ENCODE results near the gene CPXM1. TPM values are rescaled to one million over a fixed set of nuclear protein-coding genes. Genes with fewer than 3 reads are reported as not detected.
"Not testable (repeated sequence)": the region's sequence is repeated elsewhere in the genome, so short reads cannot be mapped to it uniquely, and the experiment has no call there.

Gene CPXM1
- total RNA-seq, 1 donor from 2014 or later = 218 TPM

DNA sequence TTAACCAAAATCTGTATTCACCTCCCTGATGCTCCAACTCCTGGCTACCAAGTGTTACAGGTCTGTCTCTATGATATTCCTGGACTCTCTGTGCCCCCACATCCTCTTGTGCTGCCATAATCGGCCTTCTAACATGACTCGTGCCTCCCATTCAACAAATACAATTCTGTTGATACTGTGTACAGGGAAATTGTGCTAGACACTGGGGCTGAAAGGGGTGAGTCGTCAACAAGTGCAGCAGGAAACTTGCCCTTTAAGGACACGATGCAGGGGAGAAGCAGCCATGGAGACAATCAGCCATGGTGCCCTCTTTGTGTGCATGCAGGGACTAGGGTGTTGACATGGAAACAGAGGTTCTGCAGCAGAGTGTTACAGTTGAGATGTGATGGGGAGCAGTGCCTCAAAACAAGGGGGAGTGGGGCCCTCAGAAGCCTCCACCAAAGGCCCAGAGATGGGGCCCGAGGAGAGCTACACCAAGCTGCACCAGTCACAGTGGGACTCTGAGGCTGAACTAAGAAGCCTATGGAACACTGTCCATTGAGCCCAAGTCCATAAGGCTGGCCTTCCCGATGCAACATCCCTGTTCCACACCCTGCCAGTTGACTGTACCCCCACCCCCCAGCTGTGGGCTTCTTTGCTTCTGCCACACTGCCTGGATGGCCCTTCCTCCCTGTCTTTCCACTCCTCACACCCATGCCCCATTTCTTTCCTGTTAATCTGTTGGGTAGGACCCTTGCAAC lies 37.0 kb upstream of the CPXM1 start:
- H3K36me3 Mint-ChIP-seq (ENCODE audit: low read depth) = peaks cover 27% of the 10 kb centered on the region
- H3K27ac Mint-ChIP-seq (ENCODE audit: unreplicated experiment) = no peak overlapping the region
- peak overlapping the region; percentile 72 for H3K4me3 Mint-ChIP-seq
- no peak for DNase-seq (ENCODE audit: low read depth, low spot score)
- H3K27me3 Mint-ChIP-seq (ENCODE audit: low read depth) = no peaks in the 10 kb centered on the region
- TF ChIP-seq, protein P1, sequence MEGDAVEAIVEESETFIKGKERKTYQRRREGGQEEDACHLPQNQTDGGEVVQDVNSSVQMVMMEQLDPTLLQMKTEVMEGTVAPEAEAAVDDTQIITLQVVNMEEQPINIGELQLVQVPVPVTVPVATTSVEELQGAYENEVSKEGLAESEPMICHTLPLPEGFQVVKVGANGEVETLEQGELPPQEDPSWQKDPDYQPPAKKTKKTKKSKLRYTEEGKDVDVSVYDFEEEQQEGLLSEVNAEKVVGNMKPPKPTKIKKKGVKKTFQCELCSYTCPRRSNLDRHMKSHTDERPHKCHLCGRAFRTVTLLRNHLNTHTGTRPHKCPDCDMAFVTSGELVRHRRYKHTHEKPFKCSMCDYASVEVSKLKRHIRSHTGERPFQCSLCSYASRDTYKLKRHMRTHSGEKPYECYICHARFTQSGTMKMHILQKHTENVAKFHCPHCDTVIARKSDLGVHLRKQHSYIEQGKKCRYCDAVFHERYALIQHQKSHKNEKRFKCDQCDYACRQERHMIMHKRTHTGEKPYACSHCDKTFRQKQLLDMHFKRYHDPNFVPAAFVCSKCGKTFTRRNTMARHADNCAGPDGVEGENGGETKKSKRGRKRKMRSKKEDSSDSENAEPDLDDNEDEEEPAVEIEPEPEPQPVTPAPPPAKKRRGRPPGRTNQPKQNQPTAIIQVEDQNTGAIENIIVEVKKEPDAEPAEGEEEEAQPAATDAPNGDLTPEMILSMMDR (conservative IDR thresholded peaks at IDR 0.05) = no peak
- peaks cover 13% of the 10 kb centered on the region for H3K4me1 Mint-ChIP-seq
- H3K9me3 Mint-ChIP-seq = no peaks in the 10 kb centered on the region

DNA sequence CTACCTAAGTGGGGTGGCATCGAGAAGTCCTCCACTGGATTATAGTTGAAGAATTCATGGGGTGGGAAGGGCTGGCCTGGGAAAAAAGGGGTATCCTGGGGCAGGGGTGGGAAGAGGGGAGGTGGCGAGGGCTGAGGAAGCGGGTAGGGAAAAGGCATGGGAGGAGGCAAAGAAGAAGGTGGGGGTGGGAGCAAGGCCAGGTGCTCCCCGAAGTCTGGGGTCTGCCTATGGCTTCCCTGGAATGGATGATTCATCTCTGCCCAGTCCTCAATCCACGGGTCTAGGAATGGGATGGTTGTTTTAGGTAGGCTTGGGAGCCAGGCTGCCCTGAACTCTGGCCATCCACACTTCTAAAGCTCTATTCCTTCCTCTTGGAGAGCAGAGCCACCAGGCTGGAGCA lies 35.6 kb upstream of the CPXM1 start:
- TF ChIP-seq, protein P1 (conservative IDR thresholded peaks at IDR 0.05) = no peak
- Mint-ChIP-seq H3K27me3 (ENCODE audit: low read depth) (no peaks in the 10 kb centered on the region), H3K4me3 (peak overlapping the region; percentile 43), H3K4me1 (peaks cover 11% of the 10 kb centered on the region), H3K36me3 (ENCODE audit: low read depth) (peaks cover 27% of the 10 kb centered on the region), H3K9me3 (no peaks in the 10 kb centered on the region), H3K27ac (ENCODE audit: unreplicated experiment) (peak overlapping the region; percentile 5)
- DNase-seq (ENCODE audit: low read depth, low spot score) = no peak

DNA sequence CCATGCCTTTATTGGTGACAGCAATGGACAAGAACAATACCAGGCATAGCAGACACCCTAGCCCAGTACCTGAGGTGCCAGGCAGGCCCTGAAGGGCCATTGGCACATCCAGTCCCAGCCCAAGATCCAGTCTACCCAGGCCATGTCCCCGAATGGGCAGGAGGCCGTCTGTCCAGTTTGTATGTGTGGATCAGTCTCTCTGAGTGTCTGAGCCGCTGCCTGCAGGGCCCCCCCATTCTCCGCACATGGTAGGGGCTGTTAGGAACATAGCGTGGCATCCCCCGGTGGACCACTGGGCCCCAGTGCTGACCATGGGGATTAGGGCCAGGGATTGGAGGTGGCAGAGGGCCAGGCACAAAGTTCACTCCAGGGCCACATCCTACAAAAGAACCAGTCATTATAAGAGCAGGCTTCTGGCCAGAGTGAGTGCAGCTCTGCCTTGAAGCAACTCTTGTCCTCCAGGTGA lies 34.9 kb upstream of the CPXM1 start:
- H3K27ac Mint-ChIP-seq (ENCODE audit: unreplicated experiment) = peak overlapping the region; percentile 75
- DNase-seq (ENCODE audit: low read depth, low spot score) = no peak
- TF ChIP-seq, protein P1 (conservative IDR thresholded peaks at IDR 0.05) = no peak
- H3K9me3 Mint-ChIP-seq = no peaks in the 10 kb centered on the region
- peaks cover 27% of the 10 kb centered on the region for H3K36me3 Mint-ChIP-seq (ENCODE audit: low read depth)
- H3K27me3 Mint-ChIP-seq (ENCODE audit: low read depth) = no peaks in the 10 kb centered on the region
- H3K4me3 Mint-ChIP-seq = no peak overlapping the region
- H3K4me1 Mint-ChIP-seq = peaks cover 11% of the 10 kb centered on the region

DNA sequence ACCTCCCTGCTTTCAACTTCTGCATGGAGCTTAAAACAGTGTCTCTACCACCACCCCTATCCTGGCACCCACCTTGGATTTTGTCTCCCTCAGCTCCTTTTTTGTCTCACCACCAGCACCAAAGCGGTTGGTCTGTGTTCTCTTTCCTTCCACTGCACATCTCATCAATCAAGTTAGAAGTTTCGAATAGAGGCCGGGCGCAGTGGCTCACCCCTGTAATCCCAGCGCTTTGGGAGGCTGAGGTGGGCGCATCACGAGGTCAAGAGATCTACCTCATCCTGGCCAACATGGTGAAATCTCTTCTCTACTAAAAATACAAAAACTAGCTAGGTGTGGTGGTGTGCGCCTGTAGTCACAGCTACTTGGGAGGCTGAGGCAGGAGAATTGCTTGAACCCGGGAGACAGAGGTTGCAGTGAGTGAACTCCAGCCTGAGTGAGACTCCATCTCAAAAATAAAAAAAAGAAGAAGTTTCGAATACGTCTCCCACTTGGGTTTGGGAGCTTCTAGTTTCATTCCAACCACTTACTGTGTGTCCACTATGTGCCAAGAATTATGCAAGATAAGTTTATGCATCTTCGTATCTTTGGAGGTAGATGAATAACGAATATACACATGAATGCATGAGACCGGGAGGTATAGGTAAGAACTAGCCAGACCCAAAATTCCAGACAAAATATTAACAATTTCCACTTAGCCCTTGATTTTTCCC lies 34.1 kb upstream of the CPXM1 start:
- H3K36me3 Mint-ChIP-seq (ENCODE audit: low read depth) = peaks cover 27% of the 10 kb centered on the region
- no peaks in the 10 kb centered on the region for H3K9me3 Mint-ChIP-seq
- peaks cover 5% of the 10 kb centered on the region for H3K27me3 Mint-ChIP-seq (ENCODE audit: low read depth)
- H3K4me3 Mint-ChIP-seq = no peak overlapping the region
- H3K27ac Mint-ChIP-seq (ENCODE audit: unreplicated experiment) = no peak overlapping the region
- TF ChIP-seq, protein P1 (conservative IDR thresholded peaks at IDR 0.05) = no peak
- H3K4me1 Mint-ChIP-seq = peaks cover 10% of the 10 kb centered on the region
- DNase-seq (ENCODE audit: low read depth, low spot score) = no peak

DNA sequence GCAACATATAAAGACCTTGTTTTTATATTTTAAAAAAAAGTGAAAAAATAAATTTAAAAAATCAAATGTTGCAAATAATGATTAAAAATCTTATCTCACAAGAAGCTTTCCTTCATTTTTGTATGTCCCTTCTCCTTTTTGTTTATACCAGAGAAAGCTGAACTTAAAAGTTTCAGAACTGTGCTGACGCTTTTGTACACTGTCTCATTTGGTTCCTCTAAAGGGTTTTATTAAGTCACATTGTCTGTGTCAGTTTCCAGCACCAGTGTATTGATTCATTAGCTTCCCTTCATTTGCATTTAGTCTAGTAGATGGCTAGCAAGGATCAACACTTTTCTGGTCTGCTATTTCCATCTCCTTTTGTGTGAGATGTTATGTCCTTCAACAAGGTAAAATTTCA lies 33.3 kb upstream of the CPXM1 start:
- Mint-ChIP-seq H3K4me1 (peaks cover 4% of the 10 kb centered on the region), H3K27ac (ENCODE audit: unreplicated experiment) (no peak overlapping the region), H3K4me3 (no peak overlapping the region), H3K36me3 (ENCODE audit: low read depth) (peaks cover 22% of the 10 kb centered on the region), H3K27me3 (ENCODE audit: low read depth) (peaks cover 10% of the 10 kb centered on the region), H3K9me3 (no peaks in the 10 kb centered on the region)
- TF ChIP-seq, protein P1 (conservative IDR thresholded peaks at IDR 0.05) = no peak
- DNase-seq (ENCODE audit: low read depth, low spot score) = no peak

DNA sequence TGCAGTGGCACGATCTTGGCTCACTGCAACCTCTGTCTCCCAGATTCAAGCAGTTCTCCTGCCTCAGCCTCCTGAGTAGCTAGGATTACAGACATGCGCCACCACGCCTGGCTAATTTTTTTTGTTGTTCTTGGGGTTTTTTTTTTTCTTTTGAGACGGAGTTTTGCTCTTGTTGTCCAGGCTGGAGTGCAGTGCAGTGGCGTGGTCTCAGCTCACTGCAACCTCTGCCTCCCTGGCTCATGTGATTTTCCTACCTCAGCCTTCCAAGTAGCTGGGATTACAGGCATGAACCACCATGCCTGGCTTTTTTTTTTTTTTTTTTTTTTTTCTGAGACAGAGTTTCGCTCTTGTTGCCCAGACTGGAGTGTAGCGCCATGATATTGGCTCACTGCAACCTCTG lies 30.8 kb upstream of the CPXM1 start:
- H3K27ac Mint-ChIP-seq (ENCODE audit: unreplicated experiment); H3K4me1 Mint-ChIP-seq; H3K4me3 Mint-ChIP-seq: not testable (repeated sequence)

More for the DNA sequence above, 30.8 kb upstream of the CPXM1 start:
- H3K27me3 Mint-ChIP-seq (ENCODE audit: low read depth) = peaks cover 35% of the 10 kb centered on the region
- not testable (repeated sequence) for DNase-seq (ENCODE audit: low read depth, low spot score); H3K9me3 Mint-ChIP-seq; H3K36me3 Mint-ChIP-seq (ENCODE audit: low read depth)

All from neural crest cell (in vitro differentiated cells).